Fibroblast of gingiva (primary cell): ENCODE measurements around the gene SECTM1.

Experiments
- DNase-seq: peaks from one replicate; pipeline ENCODE4 v3.0.0-alpha.2; 2011; ENCODE audit warnings: low read depth

Gene SECTM1

GRCh38 chr17:82314727-82315605, 18.6 kb downstream of the SECTM1 start:
- no peak for DNase-seq

- DNase-seq, result no peak
Measured at GRCh38 chr17:82314012-82314726, 19.4 kb downstream of the SECTM1 start.

- no peak for DNase-seq
Measured at GRCh38 chr17:82313195-82314011, 20.2 kb downstream of the SECTM1 start.

GRCh38 chr17:82311971-82312370, 21.6 kb downstream of the SECTM1 start:
- no peak for DNase-seq

- DNase-seq, result no peak
Measured at GRCh38 chr17:82310877-82311276, 22.7 kb downstream of the SECTM1 start.

GRCh38 chr17:82309656-82310570, 23.7 kb downstream of the SECTM1 start:
- no peak for DNase-seq

GRCh38 chr17:82305727-82306300, 27.8 kb downstream of the SECTM1 start:
- no peak for DNase-seq

GRCh38 chr17:82304826-82305726, 28.5 kb downstream of the SECTM1 start:
- DNase-seq, result no peak

GRCh38 chr17:82303944-82304808, 29.4 kb downstream of the SECTM1 start:
- no peak for DNase-seq

GRCh38 chr17:82302991-82303943, 30.3 kb downstream of the SECTM1 start:
- no peak for DNase-seq

- DNase-seq, result no peak
Measured at GRCh38 chr17:82302568-82302963, 31.0 kb downstream of the SECTM1 start.

- no peak for DNase-seq
Measured at GRCh38 chr17:82301916-82302567, 31.5 kb downstream of the SECTM1 start.

GRCh38 chr17:82301300-82301915, 32.2 kb downstream of the SECTM1 start:
- no peak for DNase-seq

GRCh38 chr17:82300707-82301270, 32.8 kb downstream of the SECTM1 start:
- peak; percentile 76 for DNase-seq

- no peak for DNase-seq
Measured at GRCh38 chr17:82300228-82300627, 33.3 kb downstream of the SECTM1 start.

- DNase-seq, result no peak
Measured at GRCh38 chr17:82299452-82299851, 34.1 kb downstream of the SECTM1 start.
